Forelimb muscle (tissue), 1 donor: Measurements from ENCODE around the gene CAGE1. TPM values are rescaled to one million over a fixed set of nuclear protein-coding genes. Genes with fewer than 3 reads are reported as not detected.

Experiments
- DNase-seq: peaks from one replicate; pipeline ENCODE4 v3.0.0-alpha.2; 2013; ENCODE audit warnings: low read depth
- polyA plus RNA-seq: library from polyadenylated mRNA; unstranded; fragments of 120-200 nt; gene quantifications from one replicate; pipeline ENCODE4 v1.2.1, GENCODE V29; 2013; ENCODE audit not compliant: insufficient read length

CAGE1 gene
- polyA plus RNA-seq = 0.10 TPM

- DNase-seq = peak; percentile 77
Observed at GRCh38 chr6:7389451-7390225, at the start of gene CAGE1, which contains the start of gene RIOK1. TSS of gene CAGE1 (minus strand) at chr6:7389742. CDS start at chr6:7387173, 2,569 bp downstream. TSS of gene RIOK1 (plus strand) at chr6:7389808. CDS start at chr6:7390003, 195 bp downstream.

GRCh38 chr6:7439228-7439627 is 49.7 kb upstream of the CAGE1 start:
- DNase-seq = no peak

GRCh38 chr6:7438011-7438410 is 48.5 kb upstream of the CAGE1 start:
- no peak for DNase-seq

GRCh38 chr6:7434672-7435071 is 45.1 kb upstream of the CAGE1 start:
- DNase-seq = no peak

GRCh38 chr6:7433121-7433617 is 43.6 kb upstream of the CAGE1 start:
- no peak for DNase-seq

DNA sequence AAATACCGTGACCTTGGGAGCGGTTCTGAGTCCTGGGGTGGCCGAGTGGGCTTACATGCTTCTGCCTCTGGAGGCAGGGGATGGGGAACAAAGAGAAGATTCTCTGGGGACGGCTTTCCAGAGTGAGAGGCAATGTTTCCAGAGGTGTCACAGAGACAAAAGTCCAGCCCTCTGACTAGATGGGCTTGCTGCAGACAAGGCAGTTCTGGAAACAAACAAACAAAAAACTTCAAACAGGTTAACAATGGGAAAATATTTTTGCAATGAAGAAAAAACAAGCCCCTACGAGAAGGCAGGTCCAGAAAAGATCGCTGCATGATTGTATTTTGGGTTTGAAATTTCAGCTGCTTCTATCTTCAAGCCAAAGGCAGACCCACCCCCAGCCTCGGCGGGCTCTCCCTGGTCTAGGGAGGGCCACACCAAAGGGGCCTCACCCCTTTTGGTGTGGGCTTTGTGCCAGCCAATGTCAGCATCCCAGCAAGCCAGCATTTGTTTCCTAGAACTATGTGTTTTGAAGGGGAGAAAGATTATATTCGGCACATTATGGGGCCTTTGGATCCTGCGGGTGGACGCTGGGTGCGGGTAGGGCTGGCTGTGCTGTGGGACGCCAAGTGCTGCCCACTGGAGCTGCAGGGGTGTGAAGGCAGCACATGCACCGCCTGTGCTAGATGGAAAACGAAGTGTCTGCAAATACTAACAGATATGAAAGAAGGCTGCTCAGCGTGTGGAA is 43.0 kb upstream of the CAGE1 start:
- DNase-seq = no peak

DNA sequence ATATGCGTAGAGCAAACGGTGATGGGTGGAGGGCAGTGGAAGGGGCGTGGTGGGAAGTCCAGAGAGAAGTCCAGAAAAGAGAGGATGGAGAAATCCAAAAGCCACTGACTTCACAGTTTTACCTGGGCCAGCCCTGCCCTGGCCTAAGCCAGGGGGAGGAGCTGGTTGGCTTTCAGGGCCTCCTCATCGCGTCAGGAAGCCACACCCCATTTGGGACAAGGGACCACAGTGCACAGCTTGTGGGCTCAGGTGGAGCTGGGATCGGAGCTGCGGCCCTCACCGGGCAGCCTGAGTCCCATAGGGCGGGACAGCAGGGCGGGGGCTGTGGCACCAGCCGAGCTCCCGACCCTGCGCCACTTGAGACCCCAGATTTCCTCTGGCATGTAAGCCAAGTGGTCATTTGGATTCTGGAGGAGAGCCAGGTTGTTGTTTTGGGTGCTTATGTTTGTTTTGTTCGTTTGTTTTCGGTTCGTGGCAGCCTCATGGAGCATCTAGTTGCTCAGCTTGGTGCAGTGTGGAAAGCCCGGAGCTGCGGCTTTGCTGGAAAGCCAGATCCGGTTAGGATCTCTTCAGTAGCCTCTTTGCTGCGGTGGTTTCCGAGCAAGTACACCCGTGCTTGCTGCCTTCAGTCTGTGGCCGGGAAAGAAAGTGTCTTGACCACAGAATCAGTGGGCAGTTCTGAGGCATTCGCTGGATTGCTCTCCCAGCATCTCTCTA is 42.3 kb upstream of the CAGE1 start:
- DNase-seq = no peak

DNA sequence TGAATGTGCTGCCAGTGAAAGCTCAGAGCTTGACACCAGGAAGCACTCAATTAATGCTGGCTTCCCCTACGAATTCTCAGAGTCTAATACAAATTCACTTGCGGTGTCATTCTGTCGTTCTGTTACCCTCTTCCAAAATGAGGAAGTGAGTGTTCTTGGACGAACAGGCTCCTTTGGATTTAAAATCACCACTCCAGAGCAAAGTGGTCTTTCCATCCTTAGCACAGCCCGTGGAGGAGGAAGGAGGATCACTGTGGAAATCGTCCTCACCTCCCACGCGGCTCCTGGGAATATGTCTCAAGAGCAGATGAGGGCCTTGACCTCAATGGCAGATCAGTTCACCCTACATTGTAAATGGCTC is 41.8 kb upstream of the CAGE1 start:
- DNase-seq = no peak

- DNase-seq = no peak
Observed at GRCh38 chr6:7426447-7427169, 37.1 kb upstream of the CAGE1 start.

- no peak for DNase-seq
Observed at GRCh38 chr6:7425808-7426190, 36.3 kb upstream of the CAGE1 start.

- DNase-seq = no peak
Observed at GRCh38 chr6:7424967-7425807, 35.6 kb upstream of the CAGE1 start.

DNA sequence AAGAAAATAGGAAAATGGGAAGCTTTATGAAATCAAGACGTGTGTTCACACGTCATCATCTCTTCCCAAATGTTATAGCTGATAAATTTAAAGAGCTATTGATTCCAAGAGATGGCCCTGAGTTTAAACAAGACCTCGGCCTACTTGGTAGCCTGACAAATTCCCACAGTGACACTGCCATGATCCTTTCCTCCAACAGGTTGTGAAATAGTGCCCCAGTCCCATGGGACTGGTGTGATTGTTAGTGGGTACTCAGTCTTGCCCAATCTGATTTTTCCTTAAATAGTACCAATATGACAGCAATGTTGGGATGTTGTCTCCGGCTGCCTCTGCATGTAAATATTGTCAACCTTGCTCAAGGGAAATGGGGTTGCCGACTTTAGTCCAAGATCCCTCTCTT is 34.5 kb upstream of the CAGE1 start:
- DNase-seq = no peak

GRCh38 chr6:7421066-7421465 is 31.5 kb upstream of the CAGE1 start:
- no peak for DNase-seq

DNA sequence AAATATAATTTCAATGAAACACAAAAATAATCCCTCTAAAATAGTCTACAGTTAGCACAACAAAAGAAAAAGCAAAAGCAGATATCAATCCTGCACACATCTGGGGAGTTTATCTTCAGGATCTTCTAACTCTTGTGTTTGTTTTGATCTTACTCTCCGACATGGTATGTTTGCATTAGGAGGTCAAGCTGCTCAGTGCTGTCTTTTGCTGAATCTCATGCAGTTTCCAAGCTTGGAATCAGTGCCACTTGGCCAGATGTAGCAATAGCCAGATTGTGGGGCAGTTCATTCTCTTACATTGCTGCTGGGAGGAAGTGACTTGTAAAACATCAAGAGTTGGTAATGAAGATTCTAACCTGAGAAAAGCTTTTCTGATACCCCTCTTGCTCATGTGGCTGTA is 29.5 kb upstream of the CAGE1 start:
- no peak for DNase-seq

DNA sequence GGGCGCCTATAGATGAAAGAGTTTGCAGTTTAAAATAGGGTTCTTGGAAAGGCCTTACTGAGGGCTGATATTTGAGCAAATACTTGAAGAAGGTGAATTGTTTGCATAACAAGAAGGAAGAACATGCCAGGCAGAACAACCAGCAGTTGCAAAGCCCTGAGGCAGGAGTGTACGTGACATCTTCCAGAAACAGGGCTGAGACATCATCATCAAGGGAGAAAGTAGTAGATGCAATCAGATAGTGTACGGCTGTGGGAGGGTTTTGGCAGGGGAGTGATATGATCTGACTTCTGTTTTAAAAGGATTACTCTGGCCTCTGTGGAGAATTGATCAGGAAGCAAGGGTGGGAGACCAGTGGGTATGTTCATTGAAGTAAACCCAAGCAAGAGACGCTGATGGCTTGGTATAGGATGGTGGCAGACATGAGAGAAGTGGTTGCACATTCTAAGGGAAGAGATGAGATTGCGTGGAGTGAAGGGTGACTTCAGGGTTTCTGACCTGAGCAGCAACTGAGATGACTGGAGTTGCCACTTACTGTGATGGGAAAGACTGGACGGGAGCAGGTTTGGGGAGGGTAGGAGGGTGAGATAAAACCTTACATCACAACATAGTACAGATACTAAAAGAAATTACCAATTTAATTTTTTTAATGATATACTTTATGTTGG is 28.8 kb upstream of the CAGE1 start:
- DNase-seq = no peak

GRCh38 chr6:7417684-7418083 is 28.1 kb upstream of the CAGE1 start:
- DNase-seq = no peak

DNA sequence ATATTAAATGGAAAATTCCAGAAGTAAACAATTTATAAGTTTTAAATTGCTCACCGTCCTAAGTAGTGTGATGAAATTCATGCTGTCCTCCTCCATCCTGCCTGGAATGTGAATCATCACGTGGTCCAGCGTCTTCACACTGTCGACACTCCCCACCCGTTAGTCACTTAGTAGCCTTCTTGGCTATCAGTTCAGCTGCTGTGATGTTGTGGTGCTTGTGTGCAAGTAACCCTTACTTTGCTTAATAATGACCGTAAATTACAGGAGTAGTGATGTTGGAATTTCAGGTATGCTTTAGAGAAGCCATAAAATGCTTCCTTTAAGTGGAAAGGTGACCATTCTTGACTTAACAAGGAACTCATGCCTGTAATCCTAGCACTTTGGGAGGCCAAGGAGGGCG is 25.3 kb upstream of the CAGE1 start:
- DNase-seq = no peak

- no peak for DNase-seq
Observed at GRCh38 chr6:7413151-7413823, 23.7 kb upstream of the CAGE1 start.

GRCh38 chr6:7411328-7411727 is 21.8 kb upstream of the CAGE1 start:
- DNase-seq = no peak

GRCh38 chr6:7410851-7411250 is 21.3 kb upstream of the CAGE1 start:
- DNase-seq = no peak
